ENCODE measurements around the gene CTIF. TPM values are rescaled to one million over a fixed set of nuclear protein-coding genes. Genes with fewer than 3 reads are reported as not detected.

The CTIF gene
- total and polyA plus RNA-seq, 2 donors (not counting 1 experiment from before 2014, with no cell fraction given), result 27.2 to 28.1 TPM

DNA sequence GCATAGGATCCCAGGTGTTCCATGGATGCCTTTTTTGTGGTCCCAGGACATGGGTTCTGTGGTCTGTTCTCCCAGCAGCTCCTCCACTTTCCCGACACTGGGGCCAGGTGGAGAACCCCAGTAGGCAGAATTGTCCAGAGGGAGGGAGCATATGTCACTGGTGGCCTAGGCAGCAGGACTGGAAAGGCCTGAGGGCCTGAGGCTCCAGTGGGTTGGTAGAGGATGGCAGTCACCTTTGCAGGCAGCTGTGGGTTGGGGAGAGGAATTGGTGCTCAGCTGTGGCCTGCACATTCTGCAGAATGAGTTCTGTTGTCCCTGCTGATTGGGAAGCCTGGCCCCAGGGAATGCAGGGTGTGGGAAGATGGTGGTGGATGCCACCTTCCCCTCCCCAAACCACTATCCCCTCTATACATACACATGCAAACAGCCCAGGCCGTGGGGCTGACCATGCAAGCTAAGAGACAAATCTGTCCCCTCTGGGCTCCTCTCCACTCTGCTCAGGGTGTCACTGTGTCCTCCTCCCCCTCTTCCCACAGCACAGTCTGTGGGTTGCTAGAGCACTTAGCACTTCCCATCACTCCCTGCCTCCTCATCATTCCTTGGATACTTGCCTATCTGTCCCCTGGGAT, 11.4 kb downstream of the CTIF start:
- no peak overlapping the region for H2AFZ ChIP-seq (ENCODE audit: low read length)
- no peak for DNase-seq (ENCODE audit: low read depth in 2 of 2)
- H3K27me3 ChIP-seq (ENCODE audit: control insufficient read depth, insufficient read depth, low read length), result no peaks in the 10 kb centered on the region
- no peak overlapping the region for H3K4me3 ChIP-seq (replicated peaks in 1 of 4; ENCODE audit: control extremely low read depth in 1 of 4, insufficient read depth in 1 of 4, low read depth in 3 of 4, low read length in 4 of 4)
- no peak overlapping the region for H3K4me2 ChIP-seq (ENCODE audit: extremely low read depth, insufficient read depth, low read length)
- no peak overlapping the region for H3K27ac ChIP-seq (ENCODE audit: insufficient read depth, low read length)
- peaks cover 2% of the 10 kb centered on the region for H3K36me3 ChIP-seq (ENCODE audit: control insufficient read depth, insufficient read depth, low read length)
- H3K9me3 ChIP-seq (ENCODE audit: control insufficient read depth, insufficient read depth, low read depth, low read length), result no peaks in the 10 kb centered on the region
- peaks cover 74% of the 10 kb centered on the region for H3K79me2 ChIP-seq (ENCODE audit: control insufficient read depth, insufficient read depth, low read length)
- no peaks in the 10 kb centered on the region for H4K20me1 ChIP-seq (ENCODE audit: control insufficient read depth, extremely low read depth, insufficient read depth, low read length)
- peaks cover 25% of the 10 kb centered on the region for H3K4me1 ChIP-seq (ENCODE audit: control insufficient read depth, extremely low read depth, insufficient read depth, low read length)
- TF ChIP-seq CTCF (conservative IDR thresholded peaks at IDR 0.05 in 1 of 2, IDR thresholded peaks at IDR 0.05 in 1 of 2; ENCODE audit: low read depth in 1 of 2, low read length in 2 of 2) (no peak), EZH2 (IDR thresholded peaks at IDR 0.05; ENCODE audit: low read length, missing control alignments) (no peak)
- no peak overlapping the region for H3K9ac ChIP-seq (ENCODE audit: insufficient read depth, low read length)

DNA sequence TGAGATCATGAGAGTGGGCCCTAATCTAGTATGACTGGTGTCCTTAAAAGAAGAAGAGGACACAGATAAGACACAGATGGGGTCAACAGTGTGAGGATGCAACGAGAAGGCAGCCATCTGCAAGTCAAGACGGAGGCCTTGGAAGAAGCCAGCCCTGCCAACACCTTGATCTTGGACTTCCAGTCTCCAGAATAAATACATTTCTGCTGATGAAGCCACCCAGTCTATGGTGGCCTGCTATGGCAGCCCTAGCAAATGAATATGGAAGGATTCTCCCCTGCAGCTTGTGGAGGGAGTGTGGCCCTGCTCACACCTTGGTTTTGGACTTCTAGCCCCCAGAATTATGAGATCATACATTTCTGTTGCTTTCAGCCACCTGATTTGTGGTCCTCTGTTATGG, 12.3 kb downstream of the CTIF start:
- H4K20me1 ChIP-seq (ENCODE audit: control insufficient read depth, extremely low read depth, insufficient read depth, low read length), result no peaks in the 10 kb centered on the region
- H3K36me3 ChIP-seq (ENCODE audit: control insufficient read depth, insufficient read depth, low read length), result peaks cover 2% of the 10 kb centered on the region
- H3K9ac ChIP-seq (ENCODE audit: insufficient read depth, low read length), result no peak overlapping the region
- no peak for DNase-seq (ENCODE audit: low read depth in 2 of 2)
- H3K4me2 ChIP-seq (ENCODE audit: extremely low read depth, insufficient read depth, low read length), result no peak overlapping the region
- TF ChIP-seq CTCF (conservative IDR thresholded peaks at IDR 0.05 in 1 of 2, IDR thresholded peaks at IDR 0.05 in 1 of 2; ENCODE audit: low read depth in 1 of 2, low read length in 2 of 2) (no peak), EZH2 (IDR thresholded peaks at IDR 0.05; ENCODE audit: low read length, missing control alignments) (no peak)
- H3K27ac ChIP-seq (ENCODE audit: insufficient read depth, low read length), result no peak overlapping the region
- peaks cover 69% of the 10 kb centered on the region for H3K79me2 ChIP-seq (ENCODE audit: control insufficient read depth, insufficient read depth, low read length)
- no peaks in the 10 kb centered on the region for H3K9me3 ChIP-seq (ENCODE audit: control insufficient read depth, insufficient read depth, low read depth, low read length)
- no peak overlapping the region for H2AFZ ChIP-seq (ENCODE audit: low read length)
- H3K4me3 ChIP-seq (replicated peaks in 1 of 4; ENCODE audit: control extremely low read depth in 1 of 4, insufficient read depth in 1 of 4, low read depth in 3 of 4, low read length in 4 of 4), result no peak overlapping the region
- H3K4me1 ChIP-seq (ENCODE audit: control insufficient read depth, extremely low read depth, insufficient read depth, low read length), result peaks cover 18% of the 10 kb centered on the region
- H3K27me3 ChIP-seq (ENCODE audit: control insufficient read depth, insufficient read depth, low read length), result no peaks in the 10 kb centered on the region

DNA sequence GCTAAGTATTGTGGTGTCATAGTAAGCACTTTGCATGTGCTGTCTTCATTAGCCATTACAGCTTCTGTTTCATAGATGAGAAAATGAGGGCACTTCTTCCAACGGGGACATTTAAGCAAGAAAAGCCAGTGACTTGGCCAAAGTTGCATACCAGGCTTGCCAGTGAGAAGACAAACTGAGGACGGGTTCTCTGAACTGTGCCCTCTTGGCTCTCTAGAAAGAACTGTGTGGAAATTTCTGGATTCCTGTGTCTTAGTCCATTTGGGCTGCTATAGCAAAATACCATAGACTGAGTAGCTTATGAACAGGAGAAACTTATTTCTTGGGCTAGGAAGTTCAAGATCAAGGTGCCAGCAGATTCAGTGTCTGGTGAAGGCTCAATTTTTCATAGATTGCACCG, 13.3 kb downstream of the CTIF start:
- Histone ChIP-seq H3K36me3 (ENCODE audit: control insufficient read depth, insufficient read depth, low read length) (peaks cover 4% of the 10 kb centered on the region), H3K9me3 (ENCODE audit: control insufficient read depth, insufficient read depth, low read depth, low read length) (no peaks in the 10 kb centered on the region), H2AFZ (ENCODE audit: low read length) (no peak overlapping the region), H3K4me3 (replicated peaks in 1 of 4; ENCODE audit: control extremely low read depth in 1 of 4, insufficient read depth in 1 of 4, low read depth in 3 of 4, low read length in 4 of 4) (no peak overlapping the region), H3K4me2 (ENCODE audit: extremely low read depth, insufficient read depth, low read length) (no peak overlapping the region), H3K27me3 (ENCODE audit: control insufficient read depth, insufficient read depth, low read length) (no peaks in the 10 kb centered on the region), H4K20me1 (ENCODE audit: control insufficient read depth, extremely low read depth, insufficient read depth, low read length) (no peaks in the 10 kb centered on the region), H3K27ac (ENCODE audit: insufficient read depth, low read length) (no peak overlapping the region), H3K79me2 (ENCODE audit: control insufficient read depth, insufficient read depth, low read length) (peaks cover 63% of the 10 kb centered on the region), H3K9ac (ENCODE audit: insufficient read depth, low read length) (no peak overlapping the region), H3K4me1 (ENCODE audit: control insufficient read depth, extremely low read depth, insufficient read depth, low read length) (peaks cover 10% of the 10 kb centered on the region)
- TF ChIP-seq EZH2 (IDR thresholded peaks at IDR 0.05; ENCODE audit: low read length, missing control alignments), result no peak
- no peak for DNase-seq (ENCODE audit: low read depth in 2 of 2)
